Stimulated activated effector memory CD8-positive, alpha-beta T cell treated with anti-CD3 and anti-CD28 coated beads, Interleukin-12 subunit alpha, Interleukin-12 subunit beta, amount 100 ng/mL, for 72 hours (primary cell): ENCODE measurements around the gene ATG4C.

Experiments
- ATAC-seq: fragments of 150-1000 bp; cut with Tn5 transposase; 2 replicates; pipeline ENCODE4 v1.10.0; 2021
- DNase-seq, 2 donors: peaks; one replicate each; pipeline ENCODE4 v3.0.0; 2021 to 2022; ENCODE audit warnings: low spot score in 2 of 2
- H3K27ac Mint-ChIP-seq: one replicate; pipeline ENCODE4 v1.8.0; 2022; ENCODE audit warnings: mild to moderate bottlenecking, mixed read lengths
- H3K36me3 Mint-ChIP-seq: one replicate; pipeline ENCODE4 v1.8.0; 2022; ENCODE audit warnings: mild to moderate bottlenecking, mixed read lengths
- H3K4me1 Mint-ChIP-seq: one replicate; pipeline ENCODE4 v1.8.0; 2022; ENCODE audit warnings: mixed read lengths
- H3K4me3 Mint-ChIP-seq: one replicate; pipeline ENCODE4 v1.8.0; 2022; ENCODE audit warnings: mild to moderate bottlenecking, mixed read lengths
- H3K9me3 Mint-ChIP-seq: one replicate; pipeline ENCODE4 v1.8.0; 2022; ENCODE audit warnings: mixed read lengths

Gene ATG4C

DNA sequence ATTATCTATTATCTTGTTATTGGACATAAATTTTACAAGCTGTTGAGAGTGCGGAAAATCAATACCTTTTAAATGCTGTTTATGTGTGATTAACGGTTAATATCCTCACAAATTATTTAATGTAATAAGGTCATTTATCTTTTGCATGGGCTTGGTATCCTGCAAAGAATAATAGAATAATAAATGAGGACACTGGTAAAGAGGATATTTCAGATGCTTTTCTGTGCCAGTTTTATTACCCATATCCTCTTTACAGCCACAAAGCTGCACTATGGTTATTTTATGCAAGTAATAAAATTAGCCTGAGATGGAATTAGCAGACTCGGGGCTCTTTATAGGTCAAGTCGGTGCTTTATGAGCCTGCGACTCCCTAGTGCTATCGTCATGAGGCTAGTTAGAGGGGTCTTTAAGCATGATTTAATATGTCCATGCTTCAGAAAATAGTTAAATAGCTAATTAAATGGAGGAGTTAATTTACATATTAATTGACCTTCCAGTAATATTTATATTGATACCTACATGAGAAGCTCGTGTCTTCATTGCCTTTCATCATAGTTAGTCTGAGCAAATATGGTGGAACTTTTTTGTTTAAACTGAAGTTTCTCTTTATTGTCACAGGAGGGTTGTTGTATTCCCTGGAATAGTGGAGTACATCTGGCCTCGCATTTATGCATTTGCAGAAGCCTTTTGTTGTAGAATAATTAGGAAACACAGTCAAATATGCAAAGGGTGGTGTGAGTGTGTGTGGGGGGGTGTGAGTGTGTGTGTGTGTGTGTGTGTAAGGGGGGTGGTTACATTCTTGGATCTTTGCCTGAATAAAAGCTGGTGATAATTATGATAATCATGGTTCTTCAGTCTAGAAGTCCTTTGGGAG, 120.3 kb downstream of the ATG4C start:
- Mint-ChIP-seq H3K27ac (no peak overlapping the region), H3K36me3 (no peaks in the 10 kb centered on the region), H3K4me3 (no peak overlapping the region), H3K9me3 (no peaks in the 10 kb centered on the region), H3K4me1 (no peaks in the 10 kb centered on the region)
- no peak for DNase-seq
- no peak for ATAC-seq

DNA sequence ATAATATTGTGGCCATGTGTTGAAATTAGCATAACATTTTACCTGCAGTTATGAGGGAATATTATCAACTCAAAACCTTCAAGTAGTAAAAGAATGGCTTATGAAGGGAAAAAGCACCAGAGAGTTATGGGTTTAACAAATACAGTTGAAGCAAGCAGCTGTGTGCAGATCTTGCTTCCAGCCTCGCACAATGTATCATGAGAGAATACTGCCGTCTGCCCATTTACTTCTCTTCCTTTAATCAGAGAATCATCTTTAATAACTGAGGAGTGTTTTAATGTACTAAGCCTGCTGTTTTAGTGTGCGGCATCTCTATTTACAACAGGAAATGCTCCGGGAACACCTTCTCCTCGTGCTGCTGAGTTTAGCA, 120.9 kb downstream of the ATG4C start:
- no peak overlapping the region for H3K4me3 Mint-ChIP-seq
- H3K4me1 Mint-ChIP-seq: no peaks in the 10 kb centered on the region
- no peak for DNase-seq
- ATAC-seq: no peak
- H3K27ac Mint-ChIP-seq: no peak overlapping the region
- no peaks in the 10 kb centered on the region for H3K9me3 Mint-ChIP-seq
- no peaks in the 10 kb centered on the region for H3K36me3 Mint-ChIP-seq

DNA sequence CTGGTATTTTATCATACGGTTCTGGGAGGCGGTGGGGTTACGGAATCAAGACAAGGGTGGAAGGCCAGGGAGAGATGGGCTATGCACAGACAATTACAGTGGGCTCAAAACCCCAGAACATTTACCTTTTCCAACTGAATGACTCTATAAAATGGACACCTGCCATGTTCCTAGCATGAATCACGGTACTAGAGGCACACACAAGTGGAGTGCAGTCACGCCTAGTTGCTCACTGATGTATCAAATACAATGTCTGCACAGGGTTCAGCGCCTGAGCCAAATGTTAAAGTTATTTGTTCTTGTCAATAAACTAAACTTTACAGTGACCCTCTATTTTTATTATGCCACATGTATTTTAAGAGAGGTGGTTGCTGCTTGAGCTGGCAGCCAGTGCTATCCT, 121.4 kb downstream of the ATG4C start:
- no peak for DNase-seq
- no peaks in the 10 kb centered on the region for H3K4me1 Mint-ChIP-seq
- no peak overlapping the region for H3K27ac Mint-ChIP-seq
- H3K9me3 Mint-ChIP-seq: no peaks in the 10 kb centered on the region
- no peak overlapping the region for H3K4me3 Mint-ChIP-seq
- no peak for ATAC-seq
- H3K36me3 Mint-ChIP-seq: no peaks in the 10 kb centered on the region

DNA sequence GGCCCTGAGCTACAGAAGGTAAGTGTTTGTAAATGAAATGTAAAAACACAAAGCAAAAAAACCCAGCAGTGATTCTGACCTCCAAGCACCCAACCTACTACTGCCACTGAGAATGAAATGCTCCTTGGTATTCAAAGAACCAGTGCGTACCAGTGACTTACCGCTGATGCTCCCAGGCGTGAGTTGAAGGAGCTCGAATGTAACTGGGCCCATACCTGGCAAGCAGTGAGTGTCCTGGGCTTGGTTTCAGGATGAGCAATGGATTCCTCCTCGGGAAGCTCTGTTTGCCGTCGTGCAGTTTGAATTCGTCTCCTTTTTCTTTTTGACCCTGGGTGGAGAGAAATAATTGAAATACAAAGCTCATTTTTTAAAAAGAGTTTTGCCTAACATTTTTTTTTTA, 121.9 kb downstream of the ATG4C start:
- Mint-ChIP-seq H3K9me3 (no peaks in the 10 kb centered on the region), H3K36me3 (no peaks in the 10 kb centered on the region), H3K4me3 (no peak overlapping the region), H3K4me1 (no peaks in the 10 kb centered on the region), H3K27ac (no peak overlapping the region)
- ATAC-seq: no peak
- DNase-seq: no peak

DNA sequence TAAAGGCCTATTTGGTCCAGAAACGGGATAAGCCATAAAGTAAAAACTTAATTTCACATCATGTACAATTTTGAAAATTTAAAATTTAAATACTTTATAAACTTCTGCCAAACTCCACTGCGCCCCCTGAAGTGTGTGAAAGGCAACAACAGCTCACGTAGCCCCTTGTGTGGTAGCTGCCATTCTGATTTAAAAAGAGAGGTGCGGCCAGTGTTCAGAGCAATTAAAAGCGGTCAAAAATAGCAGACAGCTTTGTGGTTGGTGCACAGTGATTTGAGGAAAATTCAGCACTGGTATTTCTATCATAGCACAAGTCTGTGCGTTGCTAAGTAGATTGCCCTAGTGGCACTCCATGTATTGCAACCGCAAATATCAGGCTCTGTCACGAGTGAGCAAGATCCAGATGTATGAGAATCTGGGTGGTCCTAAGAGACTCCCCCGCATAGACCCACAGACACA, 122.5 kb downstream of the ATG4C start:
- DNase-seq (no peak), ATAC-seq (no peak)
- H3K4me1 Mint-ChIP-seq: no peaks in the 10 kb centered on the region
- H3K9me3 Mint-ChIP-seq: no peaks in the 10 kb centered on the region
- H3K36me3 Mint-ChIP-seq: no peaks in the 10 kb centered on the region
- no peak overlapping the region for H3K27ac Mint-ChIP-seq
- H3K4me3 Mint-ChIP-seq: no peak overlapping the region

DNA sequence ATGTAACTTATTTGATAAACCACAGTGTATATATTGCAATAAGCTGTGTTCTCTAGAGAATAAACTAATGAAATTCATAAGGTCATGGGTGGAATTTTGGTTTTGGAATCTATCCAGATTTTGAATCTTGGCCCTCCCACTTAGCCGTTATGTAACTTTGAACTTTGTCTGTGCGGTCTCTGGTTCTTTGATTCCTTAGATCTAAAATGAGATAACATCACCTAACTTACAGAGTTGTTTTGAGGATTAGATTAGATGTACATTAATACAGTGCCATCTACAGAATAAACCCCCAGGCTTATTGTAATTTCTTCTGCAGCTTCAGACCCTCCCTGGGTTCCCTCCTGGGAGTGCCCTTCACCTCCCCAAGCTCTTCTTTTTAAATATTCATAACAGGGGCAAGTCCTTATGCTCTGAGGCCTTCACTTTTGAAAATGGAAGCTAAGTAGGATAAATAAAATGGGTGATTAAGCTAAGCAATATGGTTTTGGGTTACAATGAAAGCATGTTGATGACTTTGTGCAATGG, 124.3 kb downstream of the ATG4C start:
- Mint-ChIP-seq H3K9me3 (no peaks in the 10 kb centered on the region), H3K4me3 (no peak overlapping the region), H3K36me3 (no peaks in the 10 kb centered on the region), H3K4me1 (no peaks in the 10 kb centered on the region), H3K27ac (no peak overlapping the region)
- no peak for ATAC-seq
- no peak for DNase-seq

DNA sequence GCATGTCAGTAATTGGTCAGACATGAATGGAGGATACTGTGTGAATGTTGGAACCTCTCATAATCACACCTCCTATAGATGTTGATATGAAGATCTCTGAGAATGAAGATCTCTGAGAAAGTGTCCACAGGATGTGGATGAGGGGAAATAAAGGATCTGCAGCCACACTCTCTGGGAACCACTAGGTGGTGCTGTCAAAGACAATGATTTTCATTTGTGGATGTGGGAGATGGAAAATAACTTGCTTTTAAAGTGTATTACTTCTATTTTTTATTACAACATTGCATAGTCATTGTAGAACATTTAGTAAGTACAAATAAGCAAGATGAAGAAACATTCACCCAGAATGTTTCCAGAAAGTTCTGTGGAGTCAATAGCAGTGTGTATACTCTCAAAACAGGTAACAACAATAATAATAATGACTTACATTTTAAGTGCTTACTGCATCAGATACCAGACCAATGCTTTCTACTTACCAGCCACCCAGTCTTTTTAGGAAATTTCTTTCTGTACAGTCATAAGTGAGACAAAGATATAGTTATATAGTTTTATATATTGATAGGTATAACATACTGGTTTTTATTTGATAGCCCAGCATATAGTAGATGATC, 128.2 kb downstream of the ATG4C start:
- H3K4me1 Mint-ChIP-seq: no peaks in the 10 kb centered on the region

More for the DNA sequence above, 128.2 kb downstream of the ATG4C start:
- Mint-ChIP-seq H3K9me3 (no peaks in the 10 kb centered on the region), H3K36me3 (no peaks in the 10 kb centered on the region), H3K27ac (no peak overlapping the region), H3K4me3 (no peak overlapping the region)
- DNase-seq (no peak), ATAC-seq (no peak)
